ENCODE results near the gene PSG7.
"Not testable (repeated sequence)": the region's sequence is repeated elsewhere in the genome, so short reads cannot be mapped to it uniquely, and the experiment has no call there.

DNA sequence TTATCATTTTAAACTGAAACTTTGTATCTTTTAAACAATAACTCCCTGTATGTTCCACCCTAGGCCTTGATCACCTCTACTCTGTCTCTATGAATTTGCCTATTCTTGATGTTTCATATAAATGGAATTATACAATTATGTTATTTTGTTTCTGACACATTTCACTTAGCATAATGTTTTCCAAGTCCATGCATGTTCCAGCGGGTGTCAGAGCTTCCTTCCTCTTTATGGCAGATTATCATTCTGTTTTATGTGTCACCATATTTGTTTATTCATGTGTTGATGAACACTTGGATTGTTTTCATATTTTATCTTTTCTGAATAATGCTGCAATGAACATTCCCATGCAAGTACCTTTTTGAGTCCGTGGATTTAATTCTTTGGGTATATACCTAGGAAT is 54.3 kb downstream of the PSG7 start:
- TF ChIP-seq, protein P1, sequence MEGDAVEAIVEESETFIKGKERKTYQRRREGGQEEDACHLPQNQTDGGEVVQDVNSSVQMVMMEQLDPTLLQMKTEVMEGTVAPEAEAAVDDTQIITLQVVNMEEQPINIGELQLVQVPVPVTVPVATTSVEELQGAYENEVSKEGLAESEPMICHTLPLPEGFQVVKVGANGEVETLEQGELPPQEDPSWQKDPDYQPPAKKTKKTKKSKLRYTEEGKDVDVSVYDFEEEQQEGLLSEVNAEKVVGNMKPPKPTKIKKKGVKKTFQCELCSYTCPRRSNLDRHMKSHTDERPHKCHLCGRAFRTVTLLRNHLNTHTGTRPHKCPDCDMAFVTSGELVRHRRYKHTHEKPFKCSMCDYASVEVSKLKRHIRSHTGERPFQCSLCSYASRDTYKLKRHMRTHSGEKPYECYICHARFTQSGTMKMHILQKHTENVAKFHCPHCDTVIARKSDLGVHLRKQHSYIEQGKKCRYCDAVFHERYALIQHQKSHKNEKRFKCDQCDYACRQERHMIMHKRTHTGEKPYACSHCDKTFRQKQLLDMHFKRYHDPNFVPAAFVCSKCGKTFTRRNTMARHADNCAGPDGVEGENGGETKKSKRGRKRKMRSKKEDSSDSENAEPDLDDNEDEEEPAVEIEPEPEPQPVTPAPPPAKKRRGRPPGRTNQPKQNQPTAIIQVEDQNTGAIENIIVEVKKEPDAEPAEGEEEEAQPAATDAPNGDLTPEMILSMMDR (IDR thresholded peaks at IDR 0.05), result not testable (repeated sequence)
- TF ChIP-seq POLR2A (IDR thresholded peaks at IDR 0.05), result not testable (repeated sequence)

All from adrenal gland (tissue), 5 donors.